H9 (cell line): ENCODE results near the gene RASSF5. TPM values are rescaled to one million over a fixed set of nuclear protein-coding genes. Genes with fewer than 3 reads are reported as not detected.

Experiments
- DNase-seq: peaks from one replicate; pipeline ENCODE4 v3.0.0-alpha.2; 2017
- H2AFZ ChIP-seq: one replicate; pipeline ENCODE4 v1.6.1; 2013; ENCODE audit warnings: mild to moderate bottlenecking, low read length, control low read depth, moderate library complexity
- H2AK5ac ChIP-seq: 2 replicates; pipeline ENCODE4 v1.6.1; 2013; ENCODE audit warnings: low read length, control low read depth, mixed read lengths; ENCODE audit not compliant: insufficient read length
- H2BK120ac ChIP-seq: one replicate; pipeline ENCODE4 v1.6.1; 2013; ENCODE audit warnings: low read depth, mild to moderate bottlenecking, low read length, control low read depth, inconsistent platforms; ENCODE audit not compliant: poor library complexity, severe bottlenecking
- H2BK12ac ChIP-seq: 2 replicates; pipeline ENCODE4 v1.6.1; 2013; ENCODE audit warnings: low read length, control low read depth, mixed read lengths, low read depth; ENCODE audit not compliant: insufficient read length
- H2BK15ac ChIP-seq: 2 replicates; pipeline ENCODE4 v1.6.1; 2013; ENCODE audit warnings: low read depth, low read length, control low read depth
- H2BK20ac ChIP-seq: one replicate; pipeline ENCODE4 v1.6.1; 2013; ENCODE audit warnings: low read depth, mild to moderate bottlenecking, low read length, control low read depth, inconsistent platforms; ENCODE audit not compliant: poor library complexity, severe bottlenecking
- H2BK5ac ChIP-seq: 2 replicates; pipeline ENCODE4 v1.6.1; 2013; ENCODE audit warnings: low read length, control low read depth, mixed read lengths; ENCODE audit not compliant: insufficient read length
- H3K14ac ChIP-seq: 2 replicates; pipeline ENCODE4 v1.6.1; 2013; ENCODE audit warnings: low read length, control low read depth; ENCODE audit not compliant: insufficient read depth
- H3K18ac ChIP-seq: 2 replicates; pipeline ENCODE4 v1.6.1; 2013; ENCODE audit warnings: low read depth, mild to moderate bottlenecking, mixed read lengths, low read length, control low read depth; ENCODE audit not compliant: insufficient read length
- H3K23ac ChIP-seq: 2 replicates; pipeline ENCODE4 v1.6.1; 2013; ENCODE audit warnings: low read length, control low read depth, mixed read lengths, low read depth; ENCODE audit not compliant: insufficient read length
- H3K23me2 ChIP-seq: 2 replicates; pipeline ENCODE4 v1.6.1; 2013; ENCODE audit warnings: low read depth, mild to moderate bottlenecking, mixed read lengths, low read length, control low read depth; ENCODE audit not compliant: insufficient read length, poor library complexity, severe bottlenecking
- H3K27ac ChIP-seq: 2 replicates; pipeline ENCODE4 v1.5.1; 2013; ENCODE audit warnings: low read length, control low read depth, mixed read lengths, low read depth; ENCODE audit not compliant: insufficient read length
- H3K27me3 ChIP-seq: 2 replicates; pipeline ENCODE4 v1.6.1; 2013; ENCODE audit warnings: low read length, control low read depth, inconsistent platforms; ENCODE audit not compliant: insufficient read depth
- H3K4ac ChIP-seq: 2 replicates; pipeline ENCODE4 v1.6.1; 2013; ENCODE audit warnings: low read depth, mild to moderate bottlenecking, control low read depth, inconsistent platforms, low read length, moderate library complexity
- H3K4me1 ChIP-seq: 2 replicates; pipeline ENCODE4 v1.6.1; 2013; ENCODE audit warnings: low read length, control low read depth, inconsistent platforms; ENCODE audit not compliant: insufficient read depth
- H3K4me2 ChIP-seq: 2 replicates; pipeline ENCODE4 v1.6.1; 2013; ENCODE audit warnings: low read length, control low read depth, mixed read lengths; ENCODE audit not compliant: insufficient read length, insufficient read depth
- H3K56ac ChIP-seq: 2 replicates; pipeline ENCODE4 v1.6.1; 2013; ENCODE audit warnings: low read depth, mild to moderate bottlenecking, mixed read lengths, low read length, control low read depth; ENCODE audit not compliant: insufficient read length
- H3K79me1 ChIP-seq: 2 replicates; pipeline ENCODE4 v1.6.1; 2013; ENCODE audit warnings: low read depth, mild to moderate bottlenecking, moderate library complexity, low read length, control low read depth, inconsistent platforms; ENCODE audit not compliant: insufficient read depth, poor library complexity, severe bottlenecking
- H3K79me2 ChIP-seq: 2 replicates; pipeline ENCODE4 v1.6.1; 2013; ENCODE audit warnings: low read length, control low read depth, inconsistent platforms; ENCODE audit not compliant: insufficient read depth
- H3K9ac ChIP-seq: 2 replicates; pipeline ENCODE4 v1.6.1; 2013; ENCODE audit warnings: low read length, control low read depth, mixed read lengths; ENCODE audit not compliant: insufficient read length; ENCODE audit errors: extremely low read depth
- H3K9me3 ChIP-seq: one replicate; pipeline ENCODE4 v1.6.1; 2013; ENCODE audit warnings: low read depth, low read length, inconsistent platforms; ENCODE audit not compliant: control insufficient read depth
- H3T11ph ChIP-seq: one replicate; pipeline ENCODE4 v1.6.1; 2013; ENCODE audit warnings: mild to moderate bottlenecking, low read length, control low read depth, inconsistent platforms
- H4K20me1 ChIP-seq: one replicate; pipeline ENCODE4 v1.6.1; 2013; ENCODE audit not compliant: control insufficient read depth, insufficient read length, insufficient read depth
- H4K5ac ChIP-seq: 2 replicates; pipeline ENCODE4 v1.6.1; 2013; ENCODE audit warnings: low read depth, mild to moderate bottlenecking, mixed read lengths, low read length, control low read depth; ENCODE audit not compliant: insufficient read length
- H4K8ac ChIP-seq: replicated peaks from 2 replicates; pipeline ENCODE4 v1.6.1; 2013; ENCODE audit warnings: low read length, control low read depth, mixed read lengths, low read depth; ENCODE audit not compliant: insufficient read length
- H4K91ac ChIP-seq: 2 replicates; pipeline ENCODE4 v1.6.1; 2013; ENCODE audit warnings: low read depth, mild to moderate bottlenecking, moderate library complexity, mixed read lengths, low read length, control low read depth; ENCODE audit not compliant: insufficient read length
- H3K27ac Mint-ChIP-seq, 3 experiments: 2 replicates in 2 of 3; 3 replicates in 1 of 3; pipeline ENCODE4 v1.8.0; 2020 to 2021; ENCODE audit warnings: mixed read lengths in 3 of 3, mild to moderate bottlenecking in 1 of 3, moderate library complexity in 1 of 3
- H3K27me3 Mint-ChIP-seq: 2 replicates; pipeline ENCODE4 v1.8.0; 2021; ENCODE audit warnings: low read depth, mild to moderate bottlenecking, moderate library complexity, mixed read lengths
- H3K36me3 Mint-ChIP-seq, 3 experiments: 2 replicates in 2 of 3; 3 replicates in 1 of 3; pipeline ENCODE4 v1.8.0; 2020 to 2021; ENCODE audit warnings: low read depth in 3 of 3, mixed read lengths in 3 of 3; ENCODE audit not compliant: insufficient read depth in 1 of 3
- H3K4me1 Mint-ChIP-seq, 2 experiments: 2 replicates each; pipeline ENCODE4 v1.8.0; 2020; ENCODE audit warnings: mixed read lengths in 2 of 2
- H3K4me3 Mint-ChIP-seq, 2 experiments: 2 replicates in 1 of 2; 3 replicates in 1 of 2; pipeline ENCODE4 v1.8.0; 2020 to 2021; ENCODE audit warnings: mild to moderate bottlenecking in 2 of 2, mixed read lengths in 2 of 2, moderate library complexity in 1 of 2
- H3K9me3 Mint-ChIP-seq, 2 experiments: 2 replicates in 1 of 2; 3 replicates in 1 of 2; pipeline ENCODE4 v1.8.0; 2020; ENCODE audit warnings: mild to moderate bottlenecking in 2 of 2, mixed read lengths in 2 of 2, moderate library complexity in 1 of 2
- CTCF ChIP-seq: fragments of 200-600 bp; sonication (generic); conservative IDR thresholded peaks from 3 replicates; pipeline ENCODE4 v1.8.0; 2021; ENCODE audit warnings: antibody characterized with exemption, mild to moderate bottlenecking
- WGBS: extraction: QIAGEN DNeasy Blood & Tissue Kit; methylation state at CpG from one replicate; pipeline ENCODE4 v1.1.7; 2013; ENCODE audit warnings: missing lambda C conversion rate, low lambda C conversion rate, mixed read lengths; ENCODE audit not compliant: insufficient read length; ENCODE audit errors: extremely low coverage; 5-methylcytosine and 5-hydroxymethylcytosine counted together
- total RNA-seq: library from RNA; stranded (reverse); gene quantifications from 2 replicates; pipeline ENCODE4 v1.2.1, GENCODE V29; 2021

The RASSF5 gene
- total RNA-seq, 1 experiment from 2014 or later = 0.50 TPM

GRCh38 chr1:206579747-206580437, 72.6 kb downstream of the RASSF5 start:
- no peak overlapping the region; a peak in 1 of 5 replicates for H3K4me3 Mint-ChIP-seq
- H3K23ac ChIP-seq = no peak overlapping the region
- peaks cover 3 to 20% of the 10 kb centered on the region in 2 experiments for H3K4me1 Mint-ChIP-seq
- no peak overlapping the region for H2AK5ac ChIP-seq
- H3K4me1 ChIP-seq = no peaks in the 10 kb centered on the region
- H3K4ac ChIP-seq = no peak overlapping the region
- peaks cover 3% of the 10 kb centered on the region for H3K27me3 Mint-ChIP-seq
- H3K18ac ChIP-seq = no peak overlapping the region
- H3K36me3 Mint-ChIP-seq = no peaks in the 10 kb centered on the region
- H3K4me2 ChIP-seq = no peak overlapping the region
- no peak overlapping the region for H2BK120ac ChIP-seq
- H3K23me2 ChIP-seq = no peaks in the 10 kb centered on the region
- no peak overlapping the region for H2BK5ac ChIP-seq
- H4K8ac ChIP-seq = no peak overlapping the region
- no peak overlapping the region for H2BK20ac ChIP-seq
- no peaks in the 10 kb centered on the region for H3K79me2 ChIP-seq
- no peak overlapping the region for H3K27ac ChIP-seq
- no peak overlapping the region for H4K91ac ChIP-seq
- H2BK15ac ChIP-seq = no peak overlapping the region
- no peak overlapping the region for H3T11ph ChIP-seq
- no CpG with 5 or more reads among the region's 11 CpGs for WGBS
- no peak overlapping the region for H4K5ac ChIP-seq
- H4K20me1 ChIP-seq = no peaks in the 10 kb centered on the region
- H3K9me3 ChIP-seq = no peaks in the 10 kb centered on the region
- H3K79me1 ChIP-seq = no peaks in the 10 kb centered on the region
- H3K9me3 Mint-ChIP-seq = no peaks in the 10 kb centered on the region
- no peak overlapping the region for H3K9ac ChIP-seq
- no peaks in the 10 kb centered on the region for H3K27me3 ChIP-seq
- no peak overlapping the region for H3K27ac Mint-ChIP-seq
- no peak for TF ChIP-seq CTCF
- no peak overlapping the region for H2AFZ ChIP-seq
- DNase-seq = no peak
- no peak overlapping the region for H2BK12ac ChIP-seq
- no peak overlapping the region for H3K56ac ChIP-seq
- H3K14ac ChIP-seq = no peak overlapping the region
